Dendritic cell treated with granulocyte-macrophage colony-stimulating factor and Interleukin-4, amounts not matched to agents 40 ng/mL and 50 ng/mL, for 4 days (primary cell): ENCODE data around the gene ZBTB7C.

Experiments used
- H3K27ac Mint-ChIP-seq: one replicate; pipeline ENCODE4 v1.8.0; 2022; ENCODE audit warnings: mild to moderate bottlenecking, mixed read lengths
- H3K27me3 Mint-ChIP-seq: one replicate; pipeline ENCODE4 v1.8.0; 2022; ENCODE audit warnings: mild to moderate bottlenecking, mixed read lengths
- H3K36me3 Mint-ChIP-seq: one replicate; pipeline ENCODE4 v1.8.0; 2022; ENCODE audit warnings: low read depth, mixed read lengths
- H3K4me1 Mint-ChIP-seq: one replicate; pipeline ENCODE4 v1.8.0; 2022; ENCODE audit warnings: low read depth, mixed read lengths
- H3K4me3 Mint-ChIP-seq: one replicate; pipeline ENCODE4 v1.8.0; 2022; ENCODE audit warnings: mild to moderate bottlenecking, moderate library complexity, mixed read lengths
- H3K9me3 Mint-ChIP-seq: one replicate; pipeline ENCODE4 v1.8.0; 2022; ENCODE audit warnings: mixed read lengths
- intact Hi-C: fragments of 100-400 bp; cut with micrococcal nuclease; formaldehyde crosslinking; loops from one replicate; pipeline ENCODE4 v1.15.0; 2022

ZBTB7C gene

GRCh38 chr18:48263192-48263853 is 145.9 kb downstream of the ZBTB7C start:
- Mint-ChIP-seq H3K27ac (no peak overlapping the region), H3K4me1 (no peaks in the 10 kb centered on the region), H3K27me3 (peaks cover 8% of the 10 kb centered on the region), H3K36me3 (no peaks in the 10 kb centered on the region), H3K4me3 (no peak overlapping the region), H3K9me3 (no peaks in the 10 kb centered on the region)
- intact Hi-C loops = no loop called here

DNA sequence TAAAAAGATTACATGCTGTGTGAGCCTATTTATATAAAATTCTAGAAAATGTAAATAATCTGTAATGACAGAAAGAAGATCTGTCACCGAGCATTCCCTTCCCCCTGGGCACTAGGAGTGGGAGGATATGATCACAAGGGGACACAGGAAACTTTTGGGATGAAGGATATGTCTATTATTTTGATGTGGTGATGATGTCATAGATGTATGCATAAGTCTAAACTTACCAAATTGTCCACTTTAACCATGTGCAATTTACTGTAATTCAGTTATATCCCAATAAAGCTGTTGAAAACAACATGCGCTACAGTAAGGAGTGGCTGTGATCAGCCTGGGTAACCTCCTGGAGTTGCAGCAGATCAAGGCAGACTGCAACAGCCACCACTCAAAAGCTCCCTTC is 148.9 kb downstream of the ZBTB7C start:
- H3K9me3 Mint-ChIP-seq = peaks cover 10% of the 10 kb centered on the region
- no peaks in the 10 kb centered on the region for H3K36me3 Mint-ChIP-seq
- no peak overlapping the region for H3K27ac Mint-ChIP-seq
- H3K27me3 Mint-ChIP-seq = peaks cover 10% of the 10 kb centered on the region
- intact Hi-C loops = no loop called here
- H3K4me1 Mint-ChIP-seq = no peaks in the 10 kb centered on the region
- no peak overlapping the region for H3K4me3 Mint-ChIP-seq

DNA sequence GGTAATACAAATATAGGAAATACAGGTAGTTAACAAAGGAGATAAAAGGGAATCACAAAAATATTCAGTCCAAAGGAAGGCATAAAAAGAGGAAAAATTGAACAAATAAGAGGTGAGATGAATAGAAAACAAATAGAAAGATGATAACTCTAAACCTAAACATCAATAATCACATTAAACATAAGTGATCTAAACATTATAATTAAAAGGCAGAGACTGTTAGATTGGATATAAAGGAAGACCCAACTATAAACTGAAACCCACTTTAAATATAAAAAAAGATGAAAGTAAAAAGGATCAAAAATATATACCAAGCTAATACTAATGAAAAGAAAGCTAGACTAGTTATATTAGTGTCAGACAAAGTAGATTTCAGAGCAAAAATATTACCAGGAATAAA is 152.3 kb downstream of the ZBTB7C start:
- intact Hi-C loops = no loop called here
- H3K27ac Mint-ChIP-seq = no peak overlapping the region
- no peaks in the 10 kb centered on the region for H3K36me3 Mint-ChIP-seq
- peaks cover 10% of the 10 kb centered on the region for H3K9me3 Mint-ChIP-seq
- peaks cover 16% of the 10 kb centered on the region for H3K27me3 Mint-ChIP-seq
- H3K4me3 Mint-ChIP-seq = no peak overlapping the region
- no peaks in the 10 kb centered on the region for H3K4me1 Mint-ChIP-seq

DNA sequence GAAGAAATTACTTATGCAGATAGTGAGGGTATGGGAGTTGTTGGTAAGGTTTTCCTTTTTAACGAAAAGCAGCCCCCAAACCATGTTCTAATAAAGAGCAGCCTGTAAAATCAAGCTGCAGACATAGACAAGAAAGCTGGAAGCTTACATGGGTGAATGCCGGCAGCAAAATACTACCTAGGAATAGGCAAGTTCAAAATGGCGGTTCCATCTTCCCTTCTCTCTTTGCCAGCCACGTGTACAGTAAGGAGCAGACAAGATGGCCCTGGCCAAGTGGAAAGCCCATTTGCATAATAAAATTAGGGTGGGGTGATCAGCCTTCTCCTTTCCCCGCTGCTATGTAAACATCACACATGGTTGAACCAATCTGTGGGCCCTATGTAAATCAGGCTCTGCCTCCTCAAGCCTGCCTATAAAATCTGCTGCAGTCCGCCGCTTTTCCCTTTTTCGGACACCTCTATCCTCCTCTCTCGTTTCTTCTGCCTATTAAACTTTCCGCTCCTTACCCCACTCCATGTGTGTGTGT is 155.0 kb downstream of the ZBTB7C start:
- Mint-ChIP-seq H3K4me3 (no peak overlapping the region), H3K27me3 (peaks cover 20% of the 10 kb centered on the region), H3K36me3 (no peaks in the 10 kb centered on the region), H3K4me1 (no peaks in the 10 kb centered on the region), H3K9me3 (peaks cover 10% of the 10 kb centered on the region), H3K27ac (no peak overlapping the region)
- intact Hi-C loops = no loop called here

DNA sequence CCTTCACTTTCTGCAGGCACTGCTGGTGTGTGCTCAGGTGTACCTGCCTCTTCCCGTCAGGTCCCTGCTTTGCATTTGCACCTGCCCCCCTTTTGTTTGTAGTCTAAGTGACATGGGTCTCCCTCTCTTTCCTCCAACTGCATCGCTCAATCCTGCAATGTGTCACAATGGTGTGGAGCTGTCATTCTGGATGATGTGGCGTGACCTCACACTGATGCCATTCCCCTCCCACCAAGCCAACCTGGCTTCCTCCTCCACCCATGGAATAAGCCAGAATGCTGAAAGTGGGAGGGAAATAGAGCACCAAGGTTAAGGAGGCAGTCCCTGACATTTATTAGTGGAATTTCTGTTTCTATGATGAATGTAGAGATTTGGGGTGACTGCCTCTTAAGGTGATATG is 156.7 kb downstream of the ZBTB7C start:
- intact Hi-C loops = no loop called here
- H3K27ac Mint-ChIP-seq = no peak overlapping the region
- peaks cover 21% of the 10 kb centered on the region for H3K27me3 Mint-ChIP-seq

GRCh38 chr18:48250918-48251317 is 158.3 kb downstream of the ZBTB7C start:
- intact Hi-C loops = no loop called here
- no peak overlapping the region for H3K27ac Mint-ChIP-seq
- no peaks in the 10 kb centered on the region for H3K4me1 Mint-ChIP-seq
- H3K9me3 Mint-ChIP-seq = no peaks in the 10 kb centered on the region
- H3K36me3 Mint-ChIP-seq = no peaks in the 10 kb centered on the region
- H3K27me3 Mint-ChIP-seq = peaks cover 19% of the 10 kb centered on the region
- H3K4me3 Mint-ChIP-seq = no peak overlapping the region

More for the DNA sequence above, 156.7 kb downstream of the ZBTB7C start:
- Mint-ChIP-seq H3K4me3 (no peak overlapping the region), H3K9me3 (peaks cover 10% of the 10 kb centered on the region), H3K36me3 (no peaks in the 10 kb centered on the region), H3K4me1 (no peaks in the 10 kb centered on the region)

DNA sequence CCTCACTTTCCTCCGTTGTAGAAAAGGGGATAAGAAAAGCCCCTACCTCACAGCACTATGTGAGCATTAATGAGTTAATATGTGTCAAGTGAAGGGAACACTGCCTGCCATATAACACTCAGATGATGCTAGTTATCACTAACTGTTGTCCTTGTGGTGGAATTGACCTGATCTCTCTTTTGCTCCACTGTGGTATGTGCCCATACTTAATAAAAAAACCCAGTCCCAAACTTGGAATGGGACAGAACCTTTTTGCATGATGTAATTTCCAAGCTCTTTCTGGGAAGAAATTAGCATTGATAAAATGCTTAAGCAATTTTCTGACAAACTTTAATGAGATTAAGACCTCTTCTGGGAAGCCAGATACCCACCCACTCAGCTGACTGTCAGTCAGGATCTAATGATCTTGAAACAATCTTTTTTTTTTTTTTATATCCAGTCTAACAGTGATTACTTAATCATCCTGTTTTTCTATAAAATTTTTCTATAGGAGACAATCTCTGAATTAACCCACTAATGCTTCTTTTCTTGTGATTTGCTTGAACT is 158.7 kb downstream of the ZBTB7C start:
- intact Hi-C loops = no loop called here
- Mint-ChIP-seq H3K4me1 (no peaks in the 10 kb centered on the region), H3K9me3 (no peaks in the 10 kb centered on the region), H3K36me3 (no peaks in the 10 kb centered on the region), H3K27ac (no peak overlapping the region), H3K27me3 (peaks cover 19% of the 10 kb centered on the region), H3K4me3 (no peak overlapping the region)

DNA sequence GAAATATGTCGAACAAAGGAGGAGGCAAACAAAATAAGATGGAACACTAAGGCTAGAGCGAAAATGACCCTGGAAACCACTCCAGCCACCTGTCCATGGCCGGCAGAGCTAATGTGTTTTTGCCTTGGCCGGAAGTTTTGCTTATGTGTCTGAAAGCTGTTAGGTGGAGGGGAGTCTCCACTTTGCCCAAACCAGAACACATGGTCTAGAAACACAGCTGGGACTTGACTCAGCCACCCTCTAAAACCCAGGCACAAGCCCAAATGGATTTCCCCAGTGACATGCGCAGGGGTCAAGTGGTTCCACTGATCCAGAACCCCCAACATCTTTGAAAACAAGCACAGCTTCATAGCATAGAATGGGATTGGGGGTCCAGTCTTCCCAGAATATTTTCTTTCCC is 159.3 kb downstream of the ZBTB7C start:
- no peaks in the 10 kb centered on the region for H3K4me1 Mint-ChIP-seq
- intact Hi-C loops = no loop called here
- no peak overlapping the region for H3K4me3 Mint-ChIP-seq
- H3K36me3 Mint-ChIP-seq = no peaks in the 10 kb centered on the region
- no peak overlapping the region for H3K27ac Mint-ChIP-seq
- H3K9me3 Mint-ChIP-seq = no peaks in the 10 kb centered on the region
- H3K27me3 Mint-ChIP-seq = peaks cover 19% of the 10 kb centered on the region

- H3K4me1 Mint-ChIP-seq = no peaks in the 10 kb centered on the region
- intact Hi-C loops = no loop called here
Observed at GRCh38 chr18:48244530-48244929, 164.7 kb downstream of the ZBTB7C start.

GRCh38 chr18:48238636-48239035 is 170.5 kb downstream of the ZBTB7C start:
- Mint-ChIP-seq H3K4me3 (no peak overlapping the region), H3K4me1 (peaks cover 5% of the 10 kb centered on the region), H3K9me3 (no peaks in the 10 kb centered on the region), H3K36me3 (no peaks in the 10 kb centered on the region), H3K27ac (no peak overlapping the region), H3K27me3 (peaks cover 51% of the 10 kb centered on the region)
- intact Hi-C loops = no loop called here

More at GRCh38 chr18:48244530-48244929, 164.7 kb downstream of the ZBTB7C start:
- H3K36me3 Mint-ChIP-seq = no peaks in the 10 kb centered on the region
- H3K27ac Mint-ChIP-seq = no peak overlapping the region
- H3K9me3 Mint-ChIP-seq = no peaks in the 10 kb centered on the region
- no peak overlapping the region for H3K4me3 Mint-ChIP-seq
- H3K27me3 Mint-ChIP-seq = peaks cover 28% of the 10 kb centered on the region

DNA sequence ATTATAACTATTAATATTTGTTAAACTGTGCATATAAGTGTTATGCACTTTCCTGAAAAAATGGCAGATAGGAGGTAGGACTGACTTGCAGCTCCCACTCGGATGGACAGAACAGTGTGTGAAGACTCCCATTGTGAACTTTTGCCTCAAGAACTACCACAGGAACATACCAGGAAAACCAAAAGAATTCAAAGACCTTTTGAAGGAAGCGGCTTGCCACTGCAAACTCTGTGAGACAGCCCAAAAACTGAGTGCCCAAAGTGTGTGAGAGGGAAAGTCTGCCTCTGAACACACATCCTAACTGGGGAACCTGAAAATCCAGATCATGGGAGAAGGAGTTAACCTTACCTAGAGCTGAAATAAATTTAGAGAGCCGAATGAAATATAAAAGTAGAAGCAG is 171.0 kb downstream of the ZBTB7C start:
- Mint-ChIP-seq H3K27me3 (peaks cover 46% of the 10 kb centered on the region), H3K27ac (no peak overlapping the region), H3K9me3 (no peaks in the 10 kb centered on the region), H3K36me3 (no peaks in the 10 kb centered on the region), H3K4me3 (no peak overlapping the region), H3K4me1 (peaks cover 5% of the 10 kb centered on the region)
- intact Hi-C loops = no loop called here

DNA sequence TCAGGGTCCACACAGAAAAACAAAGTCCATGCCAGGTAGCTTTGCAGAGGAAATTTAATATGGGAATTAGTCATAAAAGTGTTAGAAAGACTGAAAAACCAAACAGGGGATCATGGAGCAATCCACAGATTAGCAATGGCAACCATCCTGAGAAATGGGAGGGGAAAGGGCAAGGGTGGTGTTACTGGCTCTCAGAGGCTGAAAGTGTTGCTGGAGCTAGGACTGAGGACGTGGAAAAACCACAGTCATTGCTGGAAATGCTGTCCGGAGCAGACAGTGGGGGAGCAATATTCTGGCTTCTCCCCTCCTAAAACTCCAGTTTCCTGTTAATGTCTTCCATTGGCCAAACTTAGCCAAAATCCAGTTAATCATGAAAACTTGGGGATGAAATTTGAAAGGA is 172.4 kb downstream of the ZBTB7C start:
- no peak overlapping the region for H3K27ac Mint-ChIP-seq
- H3K27me3 Mint-ChIP-seq = peaks cover 43% of the 10 kb centered on the region
- intact Hi-C loops = no loop called here
- no peak overlapping the region for H3K4me3 Mint-ChIP-seq
- H3K36me3 Mint-ChIP-seq = no peaks in the 10 kb centered on the region
- peaks cover 5% of the 10 kb centered on the region for H3K4me1 Mint-ChIP-seq
- no peaks in the 10 kb centered on the region for H3K9me3 Mint-ChIP-seq

GRCh38 chr18:48230467-48231113 is 178.6 kb downstream of the ZBTB7C start:
- Mint-ChIP-seq H3K4me1 (peaks cover 34% of the 10 kb centered on the region), H3K36me3 (no peaks in the 10 kb centered on the region), H3K27ac (no peak overlapping the region), H3K27me3 (peaks cover 5% of the 10 kb centered on the region), H3K4me3 (no peak overlapping the region), H3K9me3 (no peaks in the 10 kb centered on the region)
- intact Hi-C loops = loop anchor here (1.0 to 5.0 kb wide), 3 partner anchors 117 to 237 kb away; no protein-coding TSS in a partner anchor

- H3K4me1 Mint-ChIP-seq = peaks cover 43% of the 10 kb centered on the region
- H3K36me3 Mint-ChIP-seq = no peaks in the 10 kb centered on the region
- no peak overlapping the region for H3K4me3 Mint-ChIP-seq
- intact Hi-C loops = loop anchor here (10.0 kb wide), 1 partner anchor 65 kb away; no protein-coding TSS in a partner anchor
- H3K9me3 Mint-ChIP-seq = no peaks in the 10 kb centered on the region
- no peak overlapping the region for H3K27ac Mint-ChIP-seq
- peaks cover 5% of the 10 kb centered on the region for H3K27me3 Mint-ChIP-seq
Observed at GRCh38 chr18:48229552-48229981, 179.6 kb downstream of the ZBTB7C start.
